Astrocyte of the cerebellum (primary cell): ENCODE data around the gene CCNB2.

Experiments
- DNase-seq: peaks from one replicate; pipeline ENCODE4 v3.0.0-alpha.2; 2011; ENCODE audit warnings: low read depth
- H3K4me3 ChIP-seq: 2 replicates; pipeline ENCODE4 v1.5.1; 2011; ENCODE audit warnings: mild to moderate bottlenecking, low read depth, low read length, moderate library complexity
- in situ Hi-C: cut with HindIII; loops from 2 replicates; pipeline ENCODE4 v1.10.0; 2017; ENCODE audit warnings: low sequenced_read_pairs
- TF ChIP-seq, protein P1 (sequence below): IDR thresholded peaks from 2 replicates; pipeline ENCODE4 v1.5.1; 2012; ENCODE audit warnings: low read length, low read depth, moderate library complexity, mild to moderate bottlenecking; ENCODE audit errors: missing control alignments

Gene CCNB2

GRCh38 chr15:59131456-59131855 lies 26.5 kb downstream of the CCNB2 start:
- no peak for DNase-seq
- TF ChIP-seq, protein P1, sequence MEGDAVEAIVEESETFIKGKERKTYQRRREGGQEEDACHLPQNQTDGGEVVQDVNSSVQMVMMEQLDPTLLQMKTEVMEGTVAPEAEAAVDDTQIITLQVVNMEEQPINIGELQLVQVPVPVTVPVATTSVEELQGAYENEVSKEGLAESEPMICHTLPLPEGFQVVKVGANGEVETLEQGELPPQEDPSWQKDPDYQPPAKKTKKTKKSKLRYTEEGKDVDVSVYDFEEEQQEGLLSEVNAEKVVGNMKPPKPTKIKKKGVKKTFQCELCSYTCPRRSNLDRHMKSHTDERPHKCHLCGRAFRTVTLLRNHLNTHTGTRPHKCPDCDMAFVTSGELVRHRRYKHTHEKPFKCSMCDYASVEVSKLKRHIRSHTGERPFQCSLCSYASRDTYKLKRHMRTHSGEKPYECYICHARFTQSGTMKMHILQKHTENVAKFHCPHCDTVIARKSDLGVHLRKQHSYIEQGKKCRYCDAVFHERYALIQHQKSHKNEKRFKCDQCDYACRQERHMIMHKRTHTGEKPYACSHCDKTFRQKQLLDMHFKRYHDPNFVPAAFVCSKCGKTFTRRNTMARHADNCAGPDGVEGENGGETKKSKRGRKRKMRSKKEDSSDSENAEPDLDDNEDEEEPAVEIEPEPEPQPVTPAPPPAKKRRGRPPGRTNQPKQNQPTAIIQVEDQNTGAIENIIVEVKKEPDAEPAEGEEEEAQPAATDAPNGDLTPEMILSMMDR = no peak
- in situ Hi-C loops = no loop called here
- no peak overlapping the region for H3K4me3 ChIP-seq

DNA sequence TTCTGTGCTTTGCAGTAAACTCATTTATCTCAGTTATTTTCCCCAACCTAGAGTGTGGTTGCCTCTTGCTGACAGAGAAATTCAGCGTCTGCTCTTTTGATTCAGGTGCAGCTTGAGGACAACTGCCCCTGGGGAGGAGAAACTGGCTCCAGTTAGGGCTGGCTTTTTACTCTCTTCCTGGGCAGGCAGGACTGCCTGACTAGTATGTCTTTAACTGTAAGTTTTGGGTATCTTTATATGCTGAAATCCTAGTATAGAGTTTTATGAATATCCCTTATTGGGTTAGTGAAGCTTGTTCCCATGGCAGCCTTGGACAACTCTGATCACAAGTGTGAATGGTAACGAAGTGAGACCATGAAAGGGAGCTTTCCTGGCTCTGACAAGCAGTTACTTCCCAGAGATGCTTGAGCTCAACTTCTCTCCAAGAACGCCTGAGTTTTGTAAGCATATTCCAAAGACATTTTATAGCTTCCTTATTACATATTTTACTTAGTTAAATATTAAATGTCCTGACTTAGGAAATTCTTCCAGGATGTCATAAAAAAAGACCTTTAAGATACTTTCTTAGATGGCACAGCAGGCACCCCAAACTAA lies 27.1 kb downstream of the CCNB2 start:
- TF ChIP-seq, protein P1 = no peak
- in situ Hi-C loops = no loop called here
- no peak for DNase-seq
- no peak overlapping the region for H3K4me3 ChIP-seq

DNA sequence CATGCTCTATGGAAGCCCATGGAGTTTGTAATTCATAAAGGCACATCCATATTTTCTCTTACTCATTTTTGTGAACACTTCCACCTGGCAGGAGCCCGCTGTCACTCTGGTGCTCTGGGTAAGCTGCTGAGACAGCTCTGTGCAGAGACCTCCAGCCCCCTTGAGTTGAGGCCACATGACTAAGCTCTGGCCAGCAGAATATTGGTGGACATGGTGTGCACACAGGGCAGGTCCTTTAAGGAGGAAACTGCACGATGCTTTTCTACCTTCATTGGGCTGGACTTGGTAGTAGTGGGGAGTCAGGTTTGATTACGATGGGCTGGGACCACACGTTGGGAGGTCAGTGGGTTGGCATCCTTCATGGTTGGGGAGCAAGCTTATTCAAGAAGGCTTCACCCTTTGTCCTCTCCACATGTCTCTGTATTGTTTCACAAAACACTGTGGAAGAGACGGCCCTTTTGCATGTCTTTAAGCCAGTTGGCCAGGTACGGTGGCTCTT lies 29.0 kb downstream of the CCNB2 start:
- in situ Hi-C loops = no loop called here
- TF ChIP-seq, protein P1 = no peak
- no peak for DNase-seq
- H3K4me3 ChIP-seq = no peak overlapping the region

DNA sequence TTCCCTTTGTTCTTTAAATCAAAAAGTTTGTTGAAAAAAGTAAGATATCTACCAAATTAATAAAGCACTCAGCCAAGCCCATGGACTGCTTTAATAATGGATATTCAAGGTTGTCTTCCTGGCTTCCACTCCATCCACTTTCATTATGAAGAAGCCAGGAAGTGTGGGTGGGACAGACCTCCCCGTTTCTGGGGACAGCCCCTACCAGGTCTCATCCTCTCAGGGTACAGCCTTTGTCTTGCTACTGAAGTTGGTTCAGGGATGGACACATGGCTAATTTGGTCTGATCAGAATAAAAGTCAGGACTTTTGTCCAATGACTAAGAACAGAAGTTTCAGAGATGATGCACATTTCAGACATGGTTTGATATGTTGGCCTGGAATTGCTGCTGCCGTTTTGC lies 32.6 kb downstream of the CCNB2 start:
- in situ Hi-C loops = no loop called here
- DNase-seq = no peak
- H3K4me3 ChIP-seq = no peak overlapping the region
- TF ChIP-seq, protein P1 = no peak

GRCh38 chr15:59138243-59138642 lies 33.3 kb downstream of the CCNB2 start:
- in situ Hi-C loops = no loop called here
- TF ChIP-seq, protein P1 = peak; percentile 51
- no peak overlapping the region for H3K4me3 ChIP-seq
- no peak for DNase-seq

- H3K4me3 ChIP-seq = no peak overlapping the region
- no peak for DNase-seq
- in situ Hi-C loops = no loop called here
- TF ChIP-seq, protein P1 = no peak
These were observed 35.7 kb downstream of the CCNB2 start for GRCh38 chr15:59140422-59141226.
